ENCODE data around the gene HEG1.

Gene HEG1

DNA sequence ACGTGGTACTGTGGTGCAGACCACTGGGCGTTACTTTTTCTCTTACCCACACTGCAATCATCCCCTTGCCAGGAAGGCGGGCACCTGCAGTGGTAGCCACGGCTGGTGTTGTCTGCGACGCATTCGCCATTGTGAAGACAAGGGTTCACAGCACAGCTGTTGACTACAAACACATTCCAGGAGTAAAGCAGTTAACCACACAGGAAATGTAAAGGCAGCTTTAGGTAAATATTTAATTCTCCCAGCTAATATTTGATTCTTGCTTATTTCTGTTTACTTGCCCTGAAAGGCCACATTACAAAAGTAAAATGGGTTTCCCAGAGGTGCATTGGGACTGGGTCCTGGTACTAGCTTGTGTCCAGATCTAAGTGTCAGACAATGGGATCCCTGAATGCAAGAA lies 45.4 kb downstream of the HEG1 start:
- FAIRE-seq: no peak

GRCh38 chr3:125008766-125009165 lies 47.0 kb downstream of the HEG1 start:
- no peak for FAIRE-seq

GRCh38 chr3:125006291-125006731 lies 49.5 kb downstream of the HEG1 start:
- no peak for FAIRE-seq

- FAIRE-seq: no peak
Measured at GRCh38 chr3:125005676-125006075, 50.1 kb downstream of the HEG1 start.

DNA sequence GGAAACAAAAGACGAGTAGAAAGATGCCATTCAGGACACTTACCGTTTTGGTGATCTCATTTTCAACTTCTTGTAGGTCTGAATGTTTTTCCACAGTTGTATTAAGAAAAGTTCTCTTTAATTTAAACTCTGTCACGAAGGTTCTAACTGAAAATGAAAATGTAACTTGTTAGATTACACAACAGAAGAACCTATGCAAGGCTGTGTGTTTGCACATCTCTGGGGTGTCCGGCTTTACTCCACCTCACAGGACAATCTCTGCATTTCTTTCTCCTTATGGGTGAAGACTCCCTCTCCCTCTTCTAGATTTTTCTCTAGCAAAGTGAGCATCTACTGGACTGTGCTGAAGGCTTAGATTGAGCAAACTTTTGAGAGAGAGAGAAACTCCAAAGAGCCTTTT lies 50.6 kb downstream of the HEG1 start:
- FAIRE-seq: no peak

- FAIRE-seq: no peak
Measured at GRCh38 chr3:125003859-125004595, 51.8 kb downstream of the HEG1 start.

DNA sequence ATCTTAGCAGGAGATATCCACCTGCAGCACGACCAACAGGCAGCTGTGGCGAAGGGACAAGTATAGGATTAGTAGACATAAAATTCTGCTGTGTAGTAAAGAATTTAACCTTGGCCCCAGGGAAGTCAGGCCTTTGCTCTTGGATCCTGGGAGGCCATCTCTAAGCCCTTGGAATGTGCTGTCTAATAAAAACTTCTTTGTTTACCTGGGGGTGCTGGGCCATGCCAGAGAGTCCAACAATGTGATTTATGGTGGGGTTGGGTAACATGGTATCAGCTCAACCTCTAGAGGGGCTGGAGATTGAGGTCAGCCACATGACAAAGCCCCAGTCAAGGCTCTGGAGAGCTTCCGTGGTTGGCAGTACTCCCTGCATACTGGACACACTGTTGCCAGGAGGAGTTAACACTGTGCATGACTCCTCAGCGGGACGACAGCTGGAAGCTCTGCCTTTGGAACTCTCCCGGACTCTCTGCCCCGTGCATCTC lies 52.4 kb downstream of the HEG1 start:
- FAIRE-seq: no peak

DNA sequence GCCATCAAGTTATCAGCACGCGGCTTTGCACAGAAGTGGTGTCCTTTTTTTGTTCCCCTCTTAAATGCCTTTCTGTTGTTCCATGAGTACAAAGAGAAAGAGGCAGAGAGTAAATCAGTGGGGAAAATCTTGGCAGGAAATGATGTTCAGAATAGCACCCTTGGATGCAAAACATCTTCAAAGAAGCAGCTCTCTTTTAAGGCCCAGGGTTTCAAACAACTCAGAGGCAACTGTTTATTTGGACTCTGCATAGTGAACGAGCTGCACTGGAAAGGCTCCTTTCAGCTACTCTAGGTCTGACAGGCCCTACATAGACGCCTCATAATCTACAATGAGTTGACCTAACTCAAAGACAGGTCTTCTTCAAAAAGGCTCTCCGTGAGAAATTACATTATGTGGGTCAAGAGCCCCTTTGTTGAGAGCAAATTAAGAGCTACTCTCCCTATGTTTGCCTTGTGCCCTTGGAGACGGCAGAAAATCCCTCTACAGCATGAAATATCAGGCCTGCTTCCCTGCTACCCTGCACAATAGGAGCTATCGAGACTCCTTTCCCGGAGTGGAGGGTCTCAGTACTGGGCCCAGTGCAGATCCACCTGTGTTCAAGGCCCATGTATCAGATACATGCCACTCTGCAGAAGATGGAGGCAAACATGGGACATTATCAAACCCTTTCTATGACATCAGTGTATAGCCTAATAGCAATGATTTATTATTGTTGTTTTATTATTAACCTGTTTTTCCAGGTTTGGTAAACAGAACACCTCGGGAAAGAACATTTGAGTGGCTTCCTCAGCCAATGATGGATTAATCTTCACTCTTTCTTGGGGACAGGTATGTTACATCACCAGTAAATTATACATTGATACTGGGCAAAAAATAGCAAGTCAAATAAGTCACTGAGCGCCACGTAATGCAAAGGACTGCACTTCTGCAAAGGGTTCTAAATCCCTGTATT lies 53.1 kb downstream of the HEG1 start:
- no peak for FAIRE-seq

DNA sequence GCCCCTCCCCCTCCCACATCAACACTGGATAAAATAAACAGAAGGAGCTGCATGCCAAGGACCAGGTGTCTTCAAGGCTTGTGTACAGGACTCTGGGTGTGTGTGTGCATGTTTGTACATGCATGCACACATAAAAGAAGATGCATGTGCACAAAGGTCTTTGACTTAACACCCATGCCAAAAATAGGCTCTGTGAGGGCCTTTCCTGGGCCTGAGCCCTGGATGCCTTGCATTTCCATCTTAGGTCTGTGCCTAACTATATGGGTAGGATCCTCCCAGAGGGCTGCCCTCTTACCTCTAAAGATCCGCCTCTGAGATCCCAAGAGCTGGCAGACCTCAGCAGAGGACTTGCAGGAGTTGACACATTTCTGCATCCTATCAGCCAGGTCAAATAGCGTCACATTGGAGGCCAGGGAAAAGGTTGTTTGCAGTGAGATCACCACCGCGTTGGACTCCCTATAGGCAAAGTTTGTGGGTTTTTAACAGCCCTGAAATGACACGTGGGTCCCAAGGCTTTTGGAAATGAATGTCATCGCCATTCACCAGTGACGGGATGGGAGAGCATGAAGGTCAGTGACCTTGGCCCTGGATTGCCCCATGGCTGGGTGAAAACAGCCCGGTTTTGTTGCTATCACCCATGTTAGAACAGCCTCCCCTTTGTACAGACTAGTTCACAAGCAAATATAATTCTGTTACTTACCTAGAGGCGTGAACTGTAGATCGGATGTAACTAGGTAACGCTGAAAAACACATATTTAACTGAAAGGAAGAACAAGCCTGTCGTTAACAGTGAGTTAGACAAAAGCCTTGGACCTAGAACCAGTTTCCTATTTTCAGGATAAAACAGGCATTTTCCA lies 54.0 kb downstream of the HEG1 start:
- FAIRE-seq: no peak

DNA sequence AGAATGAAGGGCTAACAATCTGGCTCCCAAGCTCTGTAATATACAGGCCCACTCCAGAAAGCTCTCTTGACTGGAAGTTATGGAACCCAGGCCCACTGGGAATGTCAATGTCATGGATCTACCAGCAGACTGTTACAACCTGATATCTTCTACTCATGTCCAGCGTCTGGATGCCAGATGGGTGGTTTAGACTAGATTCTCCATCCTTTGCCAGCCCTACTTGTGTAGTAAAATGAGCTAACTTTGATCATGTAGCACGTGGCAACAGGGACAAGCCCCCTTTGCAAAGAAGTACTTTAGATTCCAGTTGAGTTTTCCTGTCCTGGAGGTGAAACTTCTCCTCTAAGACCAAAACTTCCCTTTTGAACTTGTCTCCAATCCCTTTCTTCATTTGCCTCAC lies 55.1 kb downstream of the HEG1 start:
- FAIRE-seq: no peak

DNA sequence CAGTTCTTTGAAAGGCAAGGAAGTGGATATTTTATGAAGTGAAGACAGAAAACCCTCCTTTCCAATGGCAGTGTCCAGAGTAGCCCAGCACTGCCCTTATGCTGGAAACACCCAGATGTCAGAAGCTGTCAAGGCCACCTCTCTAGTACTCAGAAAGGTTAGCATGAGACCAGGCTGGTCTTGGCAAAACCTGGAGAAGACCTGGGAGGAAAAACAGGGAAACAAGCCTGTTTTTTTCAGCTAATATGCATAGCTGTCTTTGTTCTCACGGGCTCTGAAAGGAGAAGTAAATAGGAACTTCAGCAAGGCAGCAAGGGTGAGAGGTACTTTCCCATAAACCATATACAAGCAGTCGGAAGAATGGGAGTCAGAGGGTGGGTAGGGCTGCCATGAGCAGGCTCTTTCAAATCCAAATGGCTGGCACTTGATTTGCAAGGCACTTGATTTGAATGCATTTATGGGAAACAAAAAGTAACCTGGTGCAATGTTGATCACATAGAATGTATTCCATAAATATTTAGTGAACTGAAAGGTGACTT lies 55.8 kb downstream of the HEG1 start:
- FAIRE-seq: no peak

- no peak for FAIRE-seq
Measured at GRCh38 chr3:124999317-124999716, 56.5 kb downstream of the HEG1 start.

- no peak for FAIRE-seq
Measured at GRCh38 chr3:124998247-124998630, 57.6 kb downstream of the HEG1 start.

GRCh38 chr3:124997303-124998246 lies 58.2 kb downstream of the HEG1 start:
- FAIRE-seq: no peak

- FAIRE-seq: no peak
Measured at GRCh38 chr3:124995460-124995994, 60.3 kb downstream of the HEG1 start.

GRCh38 chr3:124993466-124993865 lies 62.3 kb downstream of the HEG1 start:
- FAIRE-seq: no peak

DNA sequence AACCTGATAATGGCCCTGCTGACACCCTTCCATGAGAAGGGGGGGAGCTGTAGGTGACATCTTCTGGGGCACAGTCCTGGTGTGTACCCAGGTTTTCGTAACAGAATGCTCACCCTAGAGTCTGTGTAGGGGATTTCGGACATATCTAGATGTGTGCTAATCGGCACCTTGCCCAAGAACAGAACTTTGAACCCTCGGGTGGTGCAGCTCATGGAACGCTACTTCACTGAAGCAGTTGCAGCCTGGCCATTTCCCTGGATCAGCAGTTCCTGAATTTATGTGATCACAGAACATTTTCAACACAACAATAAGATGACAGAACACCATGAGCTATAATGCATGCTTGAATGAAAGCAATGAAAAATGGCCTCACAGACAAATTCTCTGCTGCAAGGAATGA lies 63.8 kb downstream of the HEG1 start:
- no peak for FAIRE-seq

- FAIRE-seq: no peak
Measured at GRCh38 chr3:124986192-124987143, 69.3 kb downstream of the HEG1 start.

DNA sequence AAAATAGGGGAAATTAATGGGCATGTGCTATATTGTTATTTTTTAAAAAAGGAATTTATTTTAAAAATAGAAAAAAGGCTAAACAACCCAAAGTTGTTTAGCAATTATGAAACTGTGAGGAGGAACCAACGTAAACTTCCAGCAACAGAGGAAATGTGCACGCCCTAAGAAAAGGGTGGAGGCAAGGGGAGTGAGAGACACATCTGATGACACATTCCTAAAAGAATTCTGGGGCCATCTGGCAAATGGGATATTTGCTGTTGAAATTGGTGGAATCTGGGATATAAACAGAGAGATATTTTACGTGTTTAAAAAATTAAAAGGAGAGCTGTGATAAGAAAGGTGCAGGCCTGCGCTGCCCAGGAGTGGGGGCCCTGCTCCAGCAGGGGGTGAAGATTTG lies 70.4 kb downstream of the HEG1 start:
- no peak for FAIRE-seq

GRCh38 chr3:124984754-124985153 lies 71.0 kb downstream of the HEG1 start:
- no peak for FAIRE-seq
